Measurements from ENCODE around the gene UTP18. TPM values are rescaled to one million over a fixed set of nuclear protein-coding genes. Genes with fewer than 3 reads are reported as not detected.
A peak's percentile ranks its signal among the peaks of the same experiment; 100 is the strongest.
"Not testable (repeated sequence)": the region's sequence is repeated elsewhere in the genome, so short reads cannot be mapped to it uniquely, and the experiment has no call there.

Gene UTP18
- 80.1 and 81.8 TPM in 2 replicates for total RNA-seq (2014; rRNA removed; shearing (Covaris generic))

DNA sequence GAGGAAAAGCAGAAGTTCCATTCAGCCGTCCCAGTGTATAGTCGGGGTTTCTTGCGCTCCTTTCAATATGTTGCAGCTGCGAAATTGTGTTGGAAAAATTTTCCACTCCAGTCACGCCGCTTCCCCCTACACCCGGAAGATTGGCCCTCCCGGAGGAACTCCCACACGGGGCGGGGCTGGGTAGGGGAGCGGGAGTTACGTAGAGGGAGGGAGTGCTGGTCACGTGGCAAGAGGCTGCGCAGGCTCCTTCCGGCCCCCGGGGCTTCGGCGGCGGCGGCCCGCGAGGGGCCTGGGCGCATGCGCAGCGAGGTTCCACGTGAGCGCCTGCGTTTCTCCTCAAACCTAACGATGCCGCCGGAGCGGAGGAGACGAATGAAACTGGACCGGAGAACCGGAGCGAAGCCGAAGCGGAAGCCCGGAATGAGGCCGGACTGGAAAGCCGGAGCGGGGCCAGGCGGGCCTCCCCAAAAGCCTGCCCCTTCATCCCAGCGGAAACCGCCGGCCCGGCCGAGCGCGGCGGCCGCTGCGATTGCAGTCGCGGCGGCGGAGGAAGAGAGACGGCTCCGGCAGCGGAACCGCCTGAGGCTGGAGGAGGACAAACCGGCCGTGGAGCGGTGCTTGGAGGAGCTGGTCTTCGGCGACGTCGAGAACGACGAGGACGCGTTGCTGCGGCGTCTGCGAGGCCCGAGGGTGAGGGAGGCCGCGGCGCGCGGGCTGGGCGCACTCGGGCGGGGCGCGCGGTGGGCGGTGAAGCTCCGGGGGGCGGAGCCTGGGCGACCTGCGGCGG, at the start of gene UTP18:
UTP18 (plus strand) TSS at position 310 of the 787 bp plus-strand sequence; CDS start at position 349, 39 bp downstream.
- H3K36me3 ChIP-seq (replicated peaks; ENCODE audit: control insufficient read depth, insufficient read depth, low read length): peaks cover 2% of the 10 kb centered on the region
- peak within 1 kb of the TSS; percentile 97 for H3K4me3 ChIP-seq (ENCODE audit: insufficient read depth, low read depth, low read length)
- no peaks in the 10 kb centered on the region for H3K27me3 ChIP-seq (ENCODE audit: control insufficient read depth, insufficient read depth, low read length)
- peak; percentile 96 for DNase-seq

DNA sequence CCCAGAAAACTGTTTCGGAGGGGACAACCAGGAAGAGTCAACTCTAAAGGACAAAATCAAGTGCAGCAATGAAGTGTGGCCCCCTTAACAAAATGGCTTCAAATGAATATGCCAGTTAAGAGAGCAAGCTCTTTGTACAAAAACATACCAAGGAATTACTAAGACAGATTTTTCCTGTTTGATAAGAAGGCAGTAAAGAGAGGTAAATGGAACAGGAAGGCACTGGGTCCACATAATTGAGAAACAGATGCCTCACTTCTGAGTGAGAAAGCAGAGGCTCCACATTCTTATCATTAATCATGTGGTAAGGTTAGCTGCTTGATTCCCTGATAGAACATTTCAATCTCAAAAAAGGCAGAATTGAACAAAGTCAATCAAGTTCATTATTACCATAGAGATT, 45.4 kb upstream of the UTP18 start:
- no peak overlapping the region for H3K4me3 ChIP-seq (ENCODE audit: insufficient read depth, low read depth, low read length)
- H3K27me3 ChIP-seq (ENCODE audit: control insufficient read depth, insufficient read depth, low read length): no peaks in the 10 kb centered on the region
- DNase-seq: no peak
- H3K36me3 ChIP-seq (replicated peaks; ENCODE audit: control insufficient read depth, insufficient read depth, low read length): peaks cover 13% of the 10 kb centered on the region

DNA sequence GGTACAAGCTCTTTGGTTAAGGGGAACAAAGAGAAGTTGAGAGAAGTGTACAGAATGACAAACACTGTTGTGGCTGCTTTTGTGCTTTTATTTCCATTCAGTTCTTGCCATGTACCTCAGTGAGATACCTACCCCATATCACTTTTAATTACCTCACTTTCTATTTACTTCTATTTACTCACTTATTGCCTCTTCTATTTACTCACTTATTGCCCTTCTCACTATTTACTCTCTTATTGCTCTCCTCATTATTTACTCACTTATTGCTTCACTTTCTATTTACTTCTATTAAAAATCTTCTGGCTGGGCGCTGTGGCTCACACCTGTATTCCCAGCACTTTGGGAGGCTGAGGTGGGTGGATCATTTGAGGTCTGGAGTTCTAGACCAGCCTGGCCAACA, 42.4 kb upstream of the UTP18 start:
- Histone ChIP-seq H3K4me3 (ENCODE audit: insufficient read depth, low read depth, low read length) (no peak overlapping the region), H3K27me3 (ENCODE audit: control insufficient read depth, insufficient read depth, low read length) (no peaks in the 10 kb centered on the region), H3K36me3 (replicated peaks; ENCODE audit: control insufficient read depth, insufficient read depth, low read length) (peaks cover 18% of the 10 kb centered on the region)
- DNase-seq: no peak

DNA sequence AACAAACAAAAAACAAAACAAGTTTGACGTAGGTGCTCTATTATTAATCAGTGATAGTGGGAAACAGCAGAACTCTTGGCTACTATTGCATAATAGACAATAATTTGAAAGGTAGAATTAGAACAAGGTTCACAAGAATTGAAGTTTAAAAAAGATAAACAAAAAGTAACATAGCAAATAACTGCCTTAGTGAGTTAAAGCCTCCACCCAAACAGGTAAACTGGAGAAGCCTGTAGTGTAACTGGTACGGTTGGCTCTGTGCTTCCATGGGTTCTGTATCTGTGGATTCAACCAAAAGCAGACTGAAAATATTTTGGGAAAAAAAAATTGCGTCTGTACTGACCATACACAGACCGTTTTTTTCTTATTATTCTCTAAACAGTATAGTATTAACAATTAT, 39.0 kb upstream of the UTP18 start:
- Histone ChIP-seq H3K36me3 (replicated peaks; ENCODE audit: control insufficient read depth, insufficient read depth, low read length) (peaks cover 23% of the 10 kb centered on the region), H3K27me3 (ENCODE audit: control insufficient read depth, insufficient read depth, low read length) (no peaks in the 10 kb centered on the region), H3K4me3 (ENCODE audit: insufficient read depth, low read depth, low read length) (no peak overlapping the region)
- DNase-seq: no peak

DNA sequence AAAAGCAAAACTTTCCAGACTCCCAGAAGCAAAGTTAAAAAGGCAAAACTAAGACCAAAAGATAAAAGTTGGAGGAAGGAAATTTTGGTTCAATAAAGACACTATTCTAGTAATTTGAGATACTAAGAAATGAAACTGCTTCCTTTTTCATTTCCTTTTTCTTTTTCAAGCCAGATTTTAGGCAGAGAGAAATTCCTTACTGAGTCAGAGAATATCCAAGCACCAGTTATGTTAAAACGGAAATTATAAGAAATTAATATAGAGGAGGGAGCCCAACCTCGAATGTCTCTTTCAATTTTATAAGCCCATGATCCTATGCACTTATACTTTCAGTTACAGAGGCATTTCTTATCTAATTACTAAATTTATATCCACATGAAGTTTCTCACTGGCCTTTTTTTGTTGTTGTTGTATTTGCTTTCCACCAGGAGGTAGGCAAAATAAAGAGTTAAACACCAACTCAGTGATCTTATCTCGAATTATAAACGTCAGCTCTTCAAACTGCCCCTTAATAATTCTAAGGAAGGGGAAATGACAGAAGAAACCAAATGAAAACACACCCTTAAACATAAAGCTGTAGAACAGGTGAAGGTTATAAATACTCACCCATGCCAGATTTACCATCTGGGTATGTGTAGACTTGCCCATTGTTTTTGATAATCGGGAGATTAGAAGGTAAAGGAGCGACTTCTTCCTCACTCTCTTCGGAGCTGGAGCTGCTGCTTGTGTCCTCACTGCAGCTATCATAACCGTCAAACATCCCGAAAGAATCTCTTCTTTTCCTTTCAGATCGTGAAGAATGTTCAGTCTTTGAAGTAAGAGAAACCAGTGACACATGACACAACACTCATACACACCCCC, 35.7 kb upstream of the UTP18 start:
- H3K27me3 ChIP-seq (ENCODE audit: control insufficient read depth, insufficient read depth, low read length): no peaks in the 10 kb centered on the region
- no peak overlapping the region for H3K4me3 ChIP-seq (ENCODE audit: insufficient read depth, low read depth, low read length)
- no peak for DNase-seq
- H3K36me3 ChIP-seq (replicated peaks; ENCODE audit: control insufficient read depth, insufficient read depth, low read length): peaks cover 12% of the 10 kb centered on the region

DNA sequence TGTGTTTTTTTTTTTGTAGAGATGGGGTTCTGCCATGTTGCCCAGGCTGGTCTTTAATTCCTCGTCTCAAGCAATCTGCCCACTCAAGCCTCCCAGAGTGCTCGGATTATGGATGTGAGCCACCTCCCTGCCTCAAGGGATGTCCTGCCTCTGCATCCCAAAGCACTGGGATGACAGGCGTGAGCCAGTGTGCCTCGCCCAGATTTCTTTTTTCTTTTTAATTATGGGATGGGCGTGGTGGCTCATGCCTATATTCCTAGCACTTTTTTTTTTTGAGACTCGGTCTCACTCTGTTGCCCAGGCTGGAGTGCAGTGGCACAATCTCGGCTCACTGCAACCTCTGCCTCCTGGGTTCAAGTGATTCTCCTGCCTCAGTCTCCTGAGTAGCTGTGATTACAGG, 34.8 kb upstream of the UTP18 start:
- not testable (repeated sequence) for H3K36me3 ChIP-seq (replicated peaks; ENCODE audit: control insufficient read depth, insufficient read depth, low read length); H3K27me3 ChIP-seq (ENCODE audit: control insufficient read depth, insufficient read depth, low read length); DNase-seq; H3K4me3 ChIP-seq (ENCODE audit: insufficient read depth, low read depth, low read length)

DNA sequence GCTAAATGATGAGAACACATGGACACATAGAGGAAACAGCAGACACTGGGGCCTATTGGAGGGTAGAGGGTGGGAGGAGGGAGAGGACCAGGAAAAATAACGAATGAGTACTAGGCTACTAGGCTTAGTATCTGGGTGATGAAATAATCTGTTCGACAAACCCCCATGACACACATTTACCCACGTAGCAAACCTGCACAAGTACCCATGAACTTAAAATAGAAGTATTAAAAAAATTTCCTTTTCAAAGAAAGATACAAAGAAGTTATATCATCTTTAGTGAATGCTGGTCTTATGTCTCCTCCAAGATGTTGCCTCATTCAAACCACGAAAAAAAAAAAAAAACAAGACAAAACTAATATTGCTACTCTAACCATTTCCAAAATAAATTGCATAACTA, 32.2 kb upstream of the UTP18 start:
- no peaks in the 10 kb centered on the region for H3K27me3 ChIP-seq (ENCODE audit: control insufficient read depth, insufficient read depth, low read length)
- H3K4me3 ChIP-seq (ENCODE audit: insufficient read depth, low read depth, low read length): no peak overlapping the region
- no peak for DNase-seq
- H3K36me3 ChIP-seq (replicated peaks; ENCODE audit: control insufficient read depth, insufficient read depth, low read length): peaks cover 7% of the 10 kb centered on the region; the same call in 1 of the 2 replicates

DNA sequence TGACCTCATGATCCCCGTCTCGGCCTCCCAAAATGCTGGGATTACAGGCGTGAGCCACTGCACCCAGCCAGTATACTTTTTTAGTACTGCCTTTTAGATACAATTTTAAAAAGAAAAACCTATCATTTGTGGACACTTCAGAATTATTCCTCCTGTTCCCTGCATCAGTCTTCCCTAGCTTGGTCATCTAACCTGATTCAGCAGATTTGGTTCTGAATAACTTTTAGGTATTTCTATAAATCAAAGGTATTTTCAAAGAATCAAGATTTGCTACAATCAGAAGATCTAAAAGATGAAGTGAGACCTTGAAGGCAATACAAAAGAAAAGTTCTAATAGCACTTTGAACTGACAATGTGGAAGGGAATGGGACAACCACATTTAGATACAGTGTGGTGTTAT, 30.5 kb upstream of the UTP18 start:
- DNase-seq: no peak
- Histone ChIP-seq H3K4me3 (ENCODE audit: insufficient read depth, low read depth, low read length) (no peak overlapping the region), H3K36me3 (replicated peaks; ENCODE audit: control insufficient read depth, insufficient read depth, low read length) (peaks cover 2% of the 10 kb centered on the region; the same call in 1 of the 2 replicates), H3K27me3 (ENCODE audit: control insufficient read depth, insufficient read depth, low read length) (no peaks in the 10 kb centered on the region)

DNA sequence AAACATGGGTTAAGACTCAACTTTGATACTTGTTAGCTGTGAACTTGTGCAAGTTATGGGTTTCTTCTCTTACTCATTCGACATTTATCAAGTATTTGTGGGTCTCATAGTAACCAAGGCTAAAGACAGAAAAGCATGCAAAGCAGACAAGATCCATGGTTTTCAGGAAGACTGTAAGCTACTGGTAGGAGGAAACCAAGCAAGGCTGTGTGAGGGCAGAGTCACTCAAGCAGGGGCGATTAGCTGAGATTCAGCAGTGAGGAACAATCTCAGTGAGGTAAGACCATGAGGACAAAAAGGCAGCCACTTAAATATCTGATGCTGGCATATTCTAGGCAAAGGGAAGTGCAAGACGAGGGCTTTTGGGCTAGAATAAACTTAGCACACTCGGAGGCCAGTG, 30.0 kb upstream of the UTP18 start:
- no peak for DNase-seq
- Histone ChIP-seq H3K4me3 (ENCODE audit: insufficient read depth, low read depth, low read length) (no peak overlapping the region), H3K36me3 (replicated peaks; ENCODE audit: control insufficient read depth, insufficient read depth, low read length) (peaks cover 1% of the 10 kb centered on the region; the same call in 1 of the 2 replicates), H3K27me3 (ENCODE audit: control insufficient read depth, insufficient read depth, low read length) (no peaks in the 10 kb centered on the region)

DNA sequence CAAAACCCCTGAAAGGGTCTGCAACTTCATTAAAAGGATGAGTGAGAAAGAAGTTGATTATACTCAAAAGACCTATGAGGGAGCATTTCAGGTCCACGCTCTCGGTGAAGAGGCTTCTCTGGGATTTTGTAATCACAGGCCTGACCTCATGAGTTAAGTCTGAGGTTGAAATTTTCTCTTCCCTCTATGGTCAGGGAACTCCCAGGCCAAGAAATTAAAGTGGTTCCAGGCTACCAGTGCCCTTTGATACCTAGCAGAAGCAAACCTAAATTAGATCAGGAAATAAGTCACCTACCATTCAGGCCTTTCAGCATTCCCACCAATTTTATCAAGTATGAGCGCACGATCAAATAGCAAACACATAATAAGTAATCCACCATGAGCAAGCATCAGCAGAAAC, 28.3 kb upstream of the UTP18 start:
- Histone ChIP-seq H3K36me3 (replicated peaks; ENCODE audit: control insufficient read depth, insufficient read depth, low read length) (no peaks in the 10 kb centered on the region), H3K27me3 (ENCODE audit: control insufficient read depth, insufficient read depth, low read length) (no peaks in the 10 kb centered on the region), H3K4me3 (ENCODE audit: insufficient read depth, low read depth, low read length) (no peak overlapping the region)
- no peak for DNase-seq

DNA sequence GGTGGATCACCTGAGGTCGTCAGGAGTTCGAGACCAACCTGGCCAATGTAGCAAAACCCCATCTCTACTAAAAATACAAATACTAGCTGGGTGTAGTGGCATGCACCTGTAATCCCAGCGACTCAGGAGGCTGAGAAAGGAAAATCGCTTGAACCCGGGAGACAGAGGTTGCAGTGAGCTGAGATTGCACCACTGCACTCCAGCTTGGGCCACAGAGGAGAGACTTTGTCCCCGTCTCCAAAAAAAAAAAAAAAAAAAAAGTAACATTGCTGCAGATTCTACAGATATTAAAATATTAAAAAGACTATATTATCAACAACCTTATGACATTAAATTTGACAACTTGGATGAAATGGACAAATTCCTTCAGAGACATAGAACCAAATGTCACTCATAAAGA, 26.2 kb upstream of the UTP18 start:
- Histone ChIP-seq H3K36me3 (replicated peaks; ENCODE audit: control insufficient read depth, insufficient read depth, low read length) (no peaks in the 10 kb centered on the region), H3K27me3 (ENCODE audit: control insufficient read depth, insufficient read depth, low read length) (no peaks in the 10 kb centered on the region), H3K4me3 (ENCODE audit: insufficient read depth, low read depth, low read length) (no peak overlapping the region)
- no peak for DNase-seq

DNA sequence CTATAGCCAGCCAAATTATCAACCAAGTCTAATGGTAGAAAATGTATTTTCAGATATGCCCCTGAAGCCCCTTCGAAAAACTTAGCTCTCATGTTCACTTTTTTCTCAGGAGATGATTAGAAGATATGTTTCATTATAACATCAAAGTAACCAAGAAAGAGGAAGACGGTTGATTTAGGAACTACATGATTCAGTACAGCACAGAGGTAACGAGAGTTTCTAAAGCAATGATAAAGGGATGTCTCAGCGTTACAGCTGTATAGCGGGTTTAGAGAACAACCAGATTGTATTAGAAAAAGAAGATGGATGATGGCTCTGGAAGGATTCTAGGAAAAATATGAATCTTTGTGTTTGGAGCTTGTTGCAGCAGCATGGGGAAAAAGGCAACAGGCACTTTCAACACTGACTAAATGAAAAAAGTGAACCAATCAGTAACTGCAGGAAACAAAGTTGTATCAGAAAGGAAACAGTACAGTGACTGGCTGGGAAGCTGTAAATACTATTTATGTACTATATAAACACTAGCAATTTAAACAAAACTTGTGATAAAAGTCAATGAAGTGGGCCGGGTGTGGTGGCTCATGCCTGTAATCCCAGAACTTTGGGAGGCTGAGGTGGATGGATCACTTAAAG, 22.0 kb upstream of the UTP18 start:
- Histone ChIP-seq H3K36me3 (replicated peaks; ENCODE audit: control insufficient read depth, insufficient read depth, low read length) (no peaks in the 10 kb centered on the region), H3K4me3 (ENCODE audit: insufficient read depth, low read depth, low read length) (no peak overlapping the region), H3K27me3 (ENCODE audit: control insufficient read depth, insufficient read depth, low read length) (no peaks in the 10 kb centered on the region)
- DNase-seq: no peak

DNA sequence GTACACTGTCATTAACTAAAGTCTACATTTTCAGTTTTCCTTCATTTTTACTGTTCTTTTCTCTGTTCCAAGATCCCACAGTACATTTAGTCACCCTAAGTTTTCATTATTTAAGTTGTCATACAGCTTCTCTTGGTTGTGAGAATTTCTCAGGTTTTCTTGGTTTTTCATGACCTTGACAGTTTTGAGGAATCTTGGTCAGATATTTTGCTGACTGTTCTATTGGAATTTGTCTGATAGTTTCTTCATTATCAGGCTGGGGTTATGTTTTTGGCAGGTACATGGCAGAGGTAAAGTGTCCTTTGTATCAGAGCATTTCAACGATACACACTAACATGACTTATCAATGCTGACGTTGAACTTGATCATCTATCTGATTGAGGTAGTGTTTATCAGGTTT, 20.1 kb upstream of the UTP18 start:
- no peak for DNase-seq
- H3K27me3 ChIP-seq (ENCODE audit: control insufficient read depth, insufficient read depth, low read length): no peaks in the 10 kb centered on the region
- no peak overlapping the region for H3K4me3 ChIP-seq (ENCODE audit: insufficient read depth, low read depth, low read length)
- no peaks in the 10 kb centered on the region for H3K36me3 ChIP-seq (replicated peaks; ENCODE audit: control insufficient read depth, insufficient read depth, low read length)

DNA sequence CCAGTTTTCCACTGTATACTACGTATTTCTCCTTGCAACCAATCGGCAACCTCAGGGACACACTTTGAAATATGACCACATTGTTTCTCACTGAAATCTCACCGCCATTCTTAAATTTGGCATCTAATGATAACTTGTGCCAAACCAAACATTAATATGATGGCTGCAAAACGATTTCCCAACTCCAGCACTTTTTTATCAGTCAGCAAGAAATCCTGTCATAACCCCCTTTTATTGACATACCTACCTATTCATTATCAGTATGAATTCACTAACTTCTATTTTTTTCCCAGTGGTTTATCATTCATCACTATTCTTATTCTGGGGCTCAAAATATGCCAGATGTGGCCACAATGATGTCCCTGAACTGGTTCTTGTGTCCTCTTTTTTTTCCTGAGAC, 16.3 kb upstream of the UTP18 start:
- Histone ChIP-seq H3K4me3 (ENCODE audit: insufficient read depth, low read depth, low read length) (no peak overlapping the region), H3K27me3 (ENCODE audit: control insufficient read depth, insufficient read depth, low read length) (no peaks in the 10 kb centered on the region), H3K36me3 (replicated peaks; ENCODE audit: control insufficient read depth, insufficient read depth, low read length) (no peaks in the 10 kb centered on the region)
- DNase-seq: no peak

DNA sequence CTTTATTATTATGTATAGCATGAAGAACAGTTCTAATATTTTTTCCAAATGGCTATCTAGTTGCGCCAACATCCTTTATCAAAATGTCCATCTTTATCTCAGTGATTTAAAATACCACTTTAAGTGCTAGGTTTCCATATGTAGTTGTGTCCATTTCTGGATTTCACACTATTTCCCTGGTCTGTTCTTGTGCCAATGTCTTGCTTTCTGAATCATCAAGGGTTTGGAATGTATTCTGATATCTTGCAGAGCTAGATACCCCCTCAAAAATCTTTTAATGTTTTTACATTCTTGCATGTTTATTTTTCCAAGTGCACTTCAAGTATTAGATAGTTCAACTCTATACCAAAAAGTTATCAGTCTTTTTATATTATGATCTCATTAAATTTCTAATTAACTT, 14.8 kb upstream of the UTP18 start:
- H3K4me3 ChIP-seq (ENCODE audit: insufficient read depth, low read depth, low read length): no peak overlapping the region
- no peaks in the 10 kb centered on the region for H3K27me3 ChIP-seq (ENCODE audit: control insufficient read depth, insufficient read depth, low read length)
- no peaks in the 10 kb centered on the region for H3K36me3 ChIP-seq (replicated peaks; ENCODE audit: control insufficient read depth, insufficient read depth, low read length)
- DNase-seq: no peak

Measured in H7 (cell line).